ENCODE measurements around the gene COL5A3. TPM values are rescaled to one million over a fixed set of nuclear protein-coding genes. Genes with fewer than 3 reads are reported as not detected.
A peak's percentile ranks its signal among the peaks of the same experiment; 100 is the strongest.

Gene COL5A3
- total and polyA plus RNA-seq, 2 experiments from 2014 or later = 1.9 to 2.1 TPM

GRCh38 chr19:9935506-9936325, 74.6 kb downstream of the COL5A3 start:
- Histone ChIP-seq H3K79me2 (peaks cover 3% of the 10 kb centered on the region), H2AFZ (peak overlapping the region; percentile 71), H3K36me3 (replicated peaks; ENCODE audit: insufficient read depth, low read depth) (no peaks in the 10 kb centered on the region), H3K4me1 (ENCODE audit: insufficient read depth) (peaks cover 11% of the 10 kb centered on the region), H3K4me2 (peak overlapping the region; percentile 96), H3K27ac (no peak overlapping the region), H4K20me1 (ENCODE audit: insufficient read depth, poor library complexity, severe bottlenecking) (no peaks in the 10 kb centered on the region), H3K9me2 (replicated peaks; ENCODE audit: insufficient read depth) (no peaks in the 10 kb centered on the region), H3K27me3 (peaks cover 25% of the 10 kb centered on the region), H3K9me3 (ENCODE audit: low read depth) (no peaks in the 10 kb centered on the region), H3K4me3 (peak overlapping the region; percentile 83)
- TF ChIP-seq EZH2 (IDR thresholded peaks at IDR 0.05; ENCODE audit: borderline replicate concordance) (no peak), EZH2phosphoT487 (IDR thresholded peaks at IDR 0.05; ENCODE audit: low read depth, severe bottlenecking, unreplicated experiment) (no peak), CTCF (IDR thresholded peaks at IDR 0.05; ENCODE audit: poor library complexity) (no peak)
- WGBS (ENCODE audit: low lambda C conversion rate, missing lambda C conversion rate) = 3% methylated on average over 17 of the region's 44 CpGs
- DNase-seq (ENCODE audit: low spot score) = peak; percentile 23

- 22% methylated on average over 18 of the region's 23 CpGs for WGBS (ENCODE audit: low lambda C conversion rate, missing lambda C conversion rate)
- H3K4me1 ChIP-seq (ENCODE audit: insufficient read depth) = peaks cover 11% of the 10 kb centered on the region
- no peak overlapping the region for H2AFZ ChIP-seq
- H4K20me1 ChIP-seq (ENCODE audit: insufficient read depth, poor library complexity, severe bottlenecking) = no peaks in the 10 kb centered on the region
- no peaks in the 10 kb centered on the region for H3K9me3 ChIP-seq (ENCODE audit: low read depth)
- no peaks in the 10 kb centered on the region for H3K36me3 ChIP-seq (replicated peaks; ENCODE audit: insufficient read depth, low read depth)
- no peak overlapping the region for H3K4me3 ChIP-seq
- H3K27me3 ChIP-seq = peaks cover 25% of the 10 kb centered on the region
- peak overlapping the region; percentile 96 for H3K4me2 ChIP-seq
- TF ChIP-seq EZH2 (IDR thresholded peaks at IDR 0.05; ENCODE audit: borderline replicate concordance) (no peak), CTCF (IDR thresholded peaks at IDR 0.05; ENCODE audit: poor library complexity) (peak; percentile 83)
- no peak overlapping the region for H3K27ac ChIP-seq
- peaks cover 3% of the 10 kb centered on the region for H3K79me2 ChIP-seq
- DNase-seq (ENCODE audit: low spot score) = peak; percentile 89
- no peaks in the 10 kb centered on the region for H3K9me2 ChIP-seq (replicated peaks; ENCODE audit: insufficient read depth)
These were observed 76.0 kb downstream of the COL5A3 start for GRCh38 chr19:9934132-9934950.

DNA sequence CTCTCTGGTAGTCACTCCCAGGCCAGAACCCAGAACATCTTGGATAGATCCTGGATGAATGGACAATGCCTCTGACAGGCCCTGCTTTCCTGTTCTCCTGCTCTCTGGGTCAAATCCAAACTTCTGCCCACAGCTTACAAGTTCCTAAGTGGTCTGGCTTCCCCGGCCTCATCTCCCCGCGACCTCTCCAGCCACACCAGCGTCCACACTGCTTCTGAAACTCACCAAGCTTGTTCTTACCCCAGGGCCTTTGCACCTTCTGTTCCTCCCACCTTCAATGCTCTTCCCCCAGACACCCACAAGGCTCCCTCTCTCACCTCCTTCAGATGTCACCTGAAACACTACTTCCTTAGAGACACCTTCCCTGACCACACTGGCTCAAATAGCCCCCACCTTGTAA, 77.5 kb downstream of the COL5A3 start:
- Histone ChIP-seq H2AFZ (no peak overlapping the region), H3K4me2 (no peak overlapping the region), H4K20me1 (ENCODE audit: insufficient read depth, poor library complexity, severe bottlenecking) (no peaks in the 10 kb centered on the region), H3K9me3 (ENCODE audit: low read depth) (no peaks in the 10 kb centered on the region), H3K79me2 (peaks cover 3% of the 10 kb centered on the region), H3K36me3 (replicated peaks; ENCODE audit: insufficient read depth, low read depth) (no peaks in the 10 kb centered on the region), H3K4me1 (ENCODE audit: insufficient read depth) (peaks cover 11% of the 10 kb centered on the region), H3K27ac (no peak overlapping the region), H3K27me3 (peaks cover 25% of the 10 kb centered on the region), H3K4me3 (no peak overlapping the region), H3K9me2 (replicated peaks; ENCODE audit: insufficient read depth) (no peaks in the 10 kb centered on the region)
- no peak for DNase-seq (ENCODE audit: low spot score)
- 90% methylated on average over 4 of the region's 4 CpGs for WGBS (ENCODE audit: low lambda C conversion rate, missing lambda C conversion rate)
- TF ChIP-seq CTCF (IDR thresholded peaks at IDR 0.05; ENCODE audit: poor library complexity) = no peak

All from hepatocyte (in vitro differentiated cells).